Measurements from ENCODE around the gene TANC2.
"Not testable (repeated sequence)": the region's sequence is repeated elsewhere in the genome, so short reads cannot be mapped to it uniquely, and the experiment has no call there.

The TANC2 gene

GRCh38 chr17:62965174-62965685 is 805 bp upstream of the TANC2 start:
- Histone ChIP-seq H3K4me1 (ENCODE audit: insufficient read depth, low read length) (peaks cover 14% of the 10 kb centered on the region), H3K36me3 (ENCODE audit: insufficient read depth, low read length) (no peaks in the 10 kb centered on the region), H3K9me3 (ENCODE audit: low read length) (no peaks in the 10 kb centered on the region), H3K4me3 (ENCODE audit: low read depth in 1 of 2, low read length in 2 of 2) (peak overlapping the region; percentile 63 to 69), H3K27ac (ENCODE audit: low read depth, low read length) (peak overlapping the region; percentile 66), H3K27me3 (ENCODE audit: control insufficient read depth in 1 of 2, insufficient read depth in 2 of 2, low read length in 2 of 2) (no peaks in the 10 kb centered on the region), H3K9ac (ENCODE audit: low read length) (peak overlapping the region; percentile 49)

GRCh38 chr17:62966426-62967204 is 580 bp downstream of the TANC2 start:
- Histone ChIP-seq H3K9ac (ENCODE audit: low read length) (peak overlapping the region; percentile 23), H3K4me3 (ENCODE audit: low read depth in 1 of 2, low read length in 2 of 2) (peak overlapping the region; percentile 72 to 75), H3K27me3 (ENCODE audit: control insufficient read depth in 1 of 2, insufficient read depth in 2 of 2, low read length in 2 of 2) (no peaks in the 10 kb centered on the region), H3K9me3 (ENCODE audit: low read length) (no peaks in the 10 kb centered on the region), H3K36me3 (ENCODE audit: insufficient read depth, low read length) (no peaks in the 10 kb centered on the region), H3K4me1 (ENCODE audit: insufficient read depth, low read length) (peaks cover 14% of the 10 kb centered on the region), H3K27ac (ENCODE audit: low read depth, low read length) (peak overlapping the region; percentile 68)

- peak overlapping the region in 1 of 2 donors; percentile 72 for H3K4me3 ChIP-seq (ENCODE audit: low read depth in 1 of 2, low read length in 2 of 2)
- no peaks in the 10 kb centered on the region for H3K27me3 ChIP-seq (ENCODE audit: control insufficient read depth in 1 of 2, insufficient read depth in 2 of 2, low read length in 2 of 2)
- peaks cover 14% of the 10 kb centered on the region for H3K4me1 ChIP-seq (ENCODE audit: insufficient read depth, low read length)
- no peaks in the 10 kb centered on the region for H3K36me3 ChIP-seq (ENCODE audit: insufficient read depth, low read length)
- peak overlapping the region; percentile 23 for H3K9ac ChIP-seq (ENCODE audit: low read length)
- H3K27ac ChIP-seq (ENCODE audit: low read depth, low read length), result no peak overlapping the region
- H3K9me3 ChIP-seq (ENCODE audit: low read length), result no peaks in the 10 kb centered on the region
These were observed 1.1 kb downstream of the TANC2 start for GRCh38 chr17:62967205-62967529.

GRCh38 chr17:62968445-62968923 is 2.4 kb downstream of the TANC2 start:
- Histone ChIP-seq H3K9ac (ENCODE audit: low read length) (no peak overlapping the region), H3K9me3 (ENCODE audit: low read length) (no peaks in the 10 kb centered on the region), H3K27me3 (ENCODE audit: control insufficient read depth in 1 of 2, insufficient read depth in 2 of 2, low read length in 2 of 2) (no peaks in the 10 kb centered on the region), H3K4me1 (ENCODE audit: insufficient read depth, low read length) (peaks cover 14% of the 10 kb centered on the region), H3K4me3 (ENCODE audit: low read depth in 1 of 2, low read length in 2 of 2) (no peak overlapping the region), H3K36me3 (ENCODE audit: insufficient read depth, low read length) (no peaks in the 10 kb centered on the region), H3K27ac (ENCODE audit: low read depth, low read length) (no peak overlapping the region)

- no peak overlapping the region for H3K4me3 ChIP-seq (ENCODE audit: low read depth in 1 of 2, low read length in 2 of 2)
- no peaks in the 10 kb centered on the region for H3K9me3 ChIP-seq (ENCODE audit: low read length)
- no peaks in the 10 kb centered on the region for H3K27me3 ChIP-seq (ENCODE audit: control insufficient read depth in 1 of 2, insufficient read depth in 2 of 2, low read length in 2 of 2)
- no peak overlapping the region for H3K9ac ChIP-seq (ENCODE audit: low read length)
- no peak overlapping the region for H3K27ac ChIP-seq (ENCODE audit: low read depth, low read length)
- no peaks in the 10 kb centered on the region for H3K36me3 ChIP-seq (ENCODE audit: insufficient read depth, low read length)
- H3K4me1 ChIP-seq (ENCODE audit: insufficient read depth, low read length), result peaks cover 14% of the 10 kb centered on the region
These were observed 4.6 kb downstream of the TANC2 start for GRCh38 chr17:62970610-62971009.

- Histone ChIP-seq H3K4me1 (ENCODE audit: insufficient read depth, low read length) (peaks cover 14% of the 10 kb centered on the region), H3K9me3 (ENCODE audit: low read length) (no peaks in the 10 kb centered on the region), H3K27me3 (ENCODE audit: control insufficient read depth in 1 of 2, insufficient read depth in 2 of 2, low read length in 2 of 2) (no peaks in the 10 kb centered on the region), H3K9ac (ENCODE audit: low read length) (no peak overlapping the region), H3K36me3 (ENCODE audit: insufficient read depth, low read length) (no peaks in the 10 kb centered on the region), H3K27ac (ENCODE audit: low read depth, low read length) (no peak overlapping the region), H3K4me3 (ENCODE audit: low read depth in 1 of 2, low read length in 2 of 2) (no peak overlapping the region)
These were observed 5.8 kb downstream of the TANC2 start for GRCh38 chr17:62971853-62972252.

- no peaks in the 10 kb centered on the region for H3K4me1 ChIP-seq (ENCODE audit: insufficient read depth, low read length)
- H3K4me3 ChIP-seq (ENCODE audit: low read depth in 1 of 2, low read length in 2 of 2), result no peak overlapping the region
- no peak overlapping the region for H3K9ac ChIP-seq (ENCODE audit: low read length)
- no peaks in the 10 kb centered on the region for H3K36me3 ChIP-seq (ENCODE audit: insufficient read depth, low read length)
- H3K9me3 ChIP-seq (ENCODE audit: low read length), result no peaks in the 10 kb centered on the region
- no peaks in the 10 kb centered on the region for H3K27me3 ChIP-seq (ENCODE audit: control insufficient read depth in 1 of 2, insufficient read depth in 2 of 2, low read length in 2 of 2)
- no peak overlapping the region for H3K27ac ChIP-seq (ENCODE audit: low read depth, low read length)
These were observed 8.8 kb downstream of the TANC2 start for GRCh38 chr17:62974788-62975187.

- Histone ChIP-seq H3K36me3 (ENCODE audit: insufficient read depth, low read length) (no peaks in the 10 kb centered on the region), H3K4me3 (ENCODE audit: low read depth in 1 of 2, low read length in 2 of 2) (no peak overlapping the region), H3K27me3 (ENCODE audit: control insufficient read depth in 1 of 2, insufficient read depth in 2 of 2, low read length in 2 of 2) (no peaks in the 10 kb centered on the region), H3K9ac (ENCODE audit: low read length) (no peak overlapping the region), H3K9me3 (ENCODE audit: low read length) (no peaks in the 10 kb centered on the region), H3K4me1 (ENCODE audit: insufficient read depth, low read length) (no peaks in the 10 kb centered on the region), H3K27ac (ENCODE audit: low read depth, low read length) (no peak overlapping the region)
These were observed 9.2 kb downstream of the TANC2 start for GRCh38 chr17:62975206-62975605.

GRCh38 chr17:62976643-62977231 is 10.7 kb downstream of the TANC2 start:
- not testable (repeated sequence) for H3K4me1 ChIP-seq (ENCODE audit: insufficient read depth, low read length); H3K36me3 ChIP-seq (ENCODE audit: insufficient read depth, low read length); H3K9ac ChIP-seq (ENCODE audit: low read length); H3K4me3 ChIP-seq (ENCODE audit: low read depth in 1 of 2, low read length in 2 of 2); H3K9me3 ChIP-seq (ENCODE audit: low read length); H3K27me3 ChIP-seq (ENCODE audit: control insufficient read depth in 1 of 2, insufficient read depth in 2 of 2, low read length in 2 of 2); H3K27ac ChIP-seq (ENCODE audit: low read depth, low read length)

- Histone ChIP-seq H3K36me3 (ENCODE audit: insufficient read depth, low read length) (no peaks in the 10 kb centered on the region), H3K27ac (ENCODE audit: low read depth, low read length) (no peak overlapping the region), H3K4me3 (ENCODE audit: low read depth in 1 of 2, low read length in 2 of 2) (no peak overlapping the region), H3K9me3 (ENCODE audit: low read length) (peaks cover 6% of the 10 kb centered on the region), H3K9ac (ENCODE audit: low read length) (no peak overlapping the region), H3K4me1 (ENCODE audit: insufficient read depth, low read length) (no peaks in the 10 kb centered on the region), H3K27me3 (ENCODE audit: control insufficient read depth in 1 of 2, insufficient read depth in 2 of 2, low read length in 2 of 2) (no peaks in the 10 kb centered on the region)
These were observed 14.8 kb downstream of the TANC2 start for GRCh38 chr17:62980842-62981241.

- Histone ChIP-seq H3K36me3 (ENCODE audit: insufficient read depth, low read length) (no peaks in the 10 kb centered on the region), H3K4me1 (ENCODE audit: insufficient read depth, low read length) (no peaks in the 10 kb centered on the region)
These were observed 15.9 kb downstream of the TANC2 start for GRCh38 chr17:62981933-62982332.

More at GRCh38 chr17:62981933-62982332, 15.9 kb downstream of the TANC2 start:
- Histone ChIP-seq H3K9ac (ENCODE audit: low read length) (no peak overlapping the region), H3K9me3 (ENCODE audit: low read length) (peaks cover 6% of the 10 kb centered on the region), H3K27ac (ENCODE audit: low read depth, low read length) (no peak overlapping the region), H3K4me3 (ENCODE audit: low read depth in 1 of 2, low read length in 2 of 2) (no peak overlapping the region), H3K27me3 (ENCODE audit: control insufficient read depth in 1 of 2, insufficient read depth in 2 of 2, low read length in 2 of 2) (no peaks in the 10 kb centered on the region)
